Epithelial cell of esophagus (primary cell): ENCODE data around the gene USP13.

Experiments
- DNase-seq: peaks from one replicate; pipeline ENCODE4 v3.0.0; 2010; ENCODE audit warnings: low read depth
- H3K4me3 ChIP-seq: 2 replicates; pipeline ENCODE4 v1.5.1; 2011; ENCODE audit warnings: mild to moderate bottlenecking, low read length, control low read depth
- TF ChIP-seq, protein P1 (sequence below): IDR thresholded peaks from 2 replicates; pipeline ENCODE4 v1.5.1; 2011; ENCODE audit warnings: low read depth, mild to moderate bottlenecking, low read length, control low read depth, inconsistent platforms; ENCODE audit not compliant: insufficient read depth; ENCODE audit errors: missing control alignments

USP13 gene, protein sequence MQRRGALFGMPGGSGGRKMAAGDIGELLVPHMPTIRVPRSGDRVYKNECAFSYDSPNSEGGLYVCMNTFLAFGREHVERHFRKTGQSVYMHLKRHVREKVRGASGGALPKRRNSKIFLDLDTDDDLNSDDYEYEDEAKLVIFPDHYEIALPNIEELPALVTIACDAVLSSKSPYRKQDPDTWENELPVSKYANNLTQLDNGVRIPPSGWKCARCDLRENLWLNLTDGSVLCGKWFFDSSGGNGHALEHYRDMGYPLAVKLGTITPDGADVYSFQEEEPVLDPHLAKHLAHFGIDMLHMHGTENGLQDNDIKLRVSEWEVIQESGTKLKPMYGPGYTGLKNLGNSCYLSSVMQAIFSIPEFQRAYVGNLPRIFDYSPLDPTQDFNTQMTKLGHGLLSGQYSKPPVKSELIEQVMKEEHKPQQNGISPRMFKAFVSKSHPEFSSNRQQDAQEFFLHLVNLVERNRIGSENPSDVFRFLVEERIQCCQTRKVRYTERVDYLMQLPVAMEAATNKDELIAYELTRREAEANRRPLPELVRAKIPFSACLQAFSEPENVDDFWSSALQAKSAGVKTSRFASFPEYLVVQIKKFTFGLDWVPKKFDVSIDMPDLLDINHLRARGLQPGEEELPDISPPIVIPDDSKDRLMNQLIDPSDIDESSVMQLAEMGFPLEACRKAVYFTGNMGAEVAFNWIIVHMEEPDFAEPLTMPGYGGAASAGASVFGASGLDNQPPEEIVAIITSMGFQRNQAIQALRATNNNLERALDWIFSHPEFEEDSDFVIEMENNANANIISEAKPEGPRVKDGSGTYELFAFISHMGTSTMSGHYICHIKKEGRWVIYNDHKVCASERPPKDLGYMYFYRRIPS

DNA sequence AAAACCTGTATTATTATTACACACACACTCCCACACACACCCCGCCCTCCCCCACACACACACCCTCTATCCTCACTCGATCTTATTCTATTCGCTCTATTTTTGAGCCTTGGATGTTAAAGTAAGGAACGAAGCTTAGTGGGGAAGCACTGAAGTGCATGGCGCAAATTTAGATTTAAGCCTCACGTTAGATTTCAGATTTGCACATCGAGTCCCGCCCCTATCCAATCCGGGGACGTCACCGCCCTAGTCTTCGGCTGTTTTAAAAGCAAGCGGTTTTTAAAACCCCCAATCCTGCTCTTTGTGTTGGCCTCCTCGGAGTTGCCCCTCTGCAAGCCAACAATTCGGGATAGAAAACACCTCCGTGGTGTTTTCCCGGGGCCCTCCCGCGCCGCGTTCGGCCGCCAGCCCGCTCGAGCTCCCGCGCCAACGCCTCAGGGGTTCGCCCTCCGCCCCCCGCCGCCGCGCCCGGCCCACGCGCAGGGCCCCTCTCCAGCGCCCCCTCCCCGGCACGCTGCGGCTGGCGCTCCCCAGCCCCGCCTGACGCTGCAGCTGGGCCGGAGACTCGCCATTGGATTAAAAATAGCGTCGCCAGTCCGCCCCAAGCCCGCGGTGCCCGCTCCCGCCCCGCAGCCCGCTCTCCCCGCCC is at the start of gene USP13:
Gene USP13 (plus strand): TSS at position 594 of the 649 bp plus-strand sequence. CDS start 186 bp downstream, outside the sequence.
- TF ChIP-seq, protein P1, sequence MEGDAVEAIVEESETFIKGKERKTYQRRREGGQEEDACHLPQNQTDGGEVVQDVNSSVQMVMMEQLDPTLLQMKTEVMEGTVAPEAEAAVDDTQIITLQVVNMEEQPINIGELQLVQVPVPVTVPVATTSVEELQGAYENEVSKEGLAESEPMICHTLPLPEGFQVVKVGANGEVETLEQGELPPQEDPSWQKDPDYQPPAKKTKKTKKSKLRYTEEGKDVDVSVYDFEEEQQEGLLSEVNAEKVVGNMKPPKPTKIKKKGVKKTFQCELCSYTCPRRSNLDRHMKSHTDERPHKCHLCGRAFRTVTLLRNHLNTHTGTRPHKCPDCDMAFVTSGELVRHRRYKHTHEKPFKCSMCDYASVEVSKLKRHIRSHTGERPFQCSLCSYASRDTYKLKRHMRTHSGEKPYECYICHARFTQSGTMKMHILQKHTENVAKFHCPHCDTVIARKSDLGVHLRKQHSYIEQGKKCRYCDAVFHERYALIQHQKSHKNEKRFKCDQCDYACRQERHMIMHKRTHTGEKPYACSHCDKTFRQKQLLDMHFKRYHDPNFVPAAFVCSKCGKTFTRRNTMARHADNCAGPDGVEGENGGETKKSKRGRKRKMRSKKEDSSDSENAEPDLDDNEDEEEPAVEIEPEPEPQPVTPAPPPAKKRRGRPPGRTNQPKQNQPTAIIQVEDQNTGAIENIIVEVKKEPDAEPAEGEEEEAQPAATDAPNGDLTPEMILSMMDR = no peak
- peak within 1 kb of the TSS; percentile 74 for H3K4me3 ChIP-seq
- DNase-seq = peak; percentile 55

DNA sequence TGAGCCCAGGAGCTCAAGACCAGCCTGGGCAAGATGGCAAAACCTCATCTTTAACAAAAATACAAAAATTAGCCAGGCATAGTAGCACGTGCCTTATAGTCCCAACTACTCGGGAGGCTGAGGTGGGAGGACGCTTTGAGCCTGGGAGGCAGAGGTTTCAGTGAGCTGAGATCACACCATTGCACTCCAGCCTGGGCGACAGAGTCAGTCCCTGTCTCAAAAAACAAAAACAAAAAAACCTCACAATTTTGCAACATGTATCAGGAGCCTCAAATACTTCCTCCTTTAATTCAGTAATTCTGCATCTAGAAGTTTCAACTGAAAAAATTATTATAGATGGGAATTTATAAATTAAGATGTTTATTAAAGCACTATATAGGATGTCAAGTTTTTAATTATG is 49.5 kb upstream of the USP13 start:
- TF ChIP-seq, protein P1 = no peak
- peak overlapping the region; percentile 99 for H3K4me3 ChIP-seq
- no peak for DNase-seq

DNA sequence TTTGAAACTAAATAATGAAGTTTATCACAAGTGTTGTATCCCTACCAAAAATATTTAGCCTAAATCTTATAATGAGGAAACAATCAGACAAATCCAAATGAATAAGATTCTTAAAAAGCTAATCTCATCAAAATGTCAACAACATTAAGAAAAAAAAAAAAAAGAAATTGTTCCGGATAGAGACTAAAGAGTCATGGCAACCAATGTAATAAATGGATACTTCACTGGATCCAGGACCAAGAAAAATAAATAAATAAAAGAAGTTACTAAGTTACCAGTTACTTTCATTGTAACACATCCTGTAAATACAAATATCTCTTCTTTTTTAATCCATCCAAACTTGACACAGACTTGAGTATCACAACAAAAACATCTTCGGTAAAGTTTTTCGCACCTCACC is 49.0 kb upstream of the USP13 start:
- TF ChIP-seq, protein P1 = no peak
- DNase-seq = no peak
- peak overlapping the region; percentile 99 for H3K4me3 ChIP-seq

DNA sequence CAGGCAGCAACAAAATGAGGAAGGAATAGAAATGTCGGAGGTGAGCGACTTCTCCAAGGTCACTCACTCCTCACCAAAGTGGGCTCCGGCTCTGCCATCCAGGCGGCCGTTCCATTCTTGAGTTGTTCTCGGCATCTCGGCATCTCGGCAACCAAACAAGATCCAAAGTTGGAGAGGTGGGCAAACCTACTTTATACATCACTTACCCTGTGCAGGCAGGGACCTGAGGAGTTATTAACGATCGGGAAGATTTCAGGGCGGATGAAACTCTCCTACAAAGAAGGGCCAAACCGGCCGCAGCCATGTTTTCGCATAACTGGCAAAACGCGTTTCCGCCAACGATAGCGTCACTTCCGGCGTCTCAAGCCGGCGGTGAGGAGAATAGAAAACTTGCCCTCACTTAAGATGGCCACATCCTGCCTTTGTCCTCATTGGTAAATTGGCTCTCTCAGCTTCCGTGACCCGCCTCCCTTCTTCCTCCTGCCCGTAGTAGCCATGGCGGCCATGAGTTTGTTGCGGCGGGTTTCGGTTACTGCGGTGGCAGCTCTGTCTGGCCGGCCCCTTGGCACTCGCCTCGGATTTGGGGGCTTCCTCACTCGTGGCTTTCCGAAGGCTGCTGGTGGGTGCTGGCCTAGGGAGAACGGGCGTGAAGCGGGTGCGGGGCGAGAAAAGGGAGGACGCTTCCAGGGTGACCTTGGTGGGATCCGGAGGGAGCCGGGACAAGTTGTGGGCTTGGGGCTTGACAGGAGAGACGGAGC is 48.3 kb upstream of the USP13 start, which contains the start of the genes MRPL47 and NDUFB5:
Gene MRPL47 (minus strand): TSS at position 318 of the 758 bp plus-strand sequence. CDS start 14 bp downstream, at position 304.
Gene NDUFB5 (plus strand): TSS at position 474 of the 758 bp plus-strand sequence. CDS start 22 bp downstream, at position 496.
- H3K4me3 ChIP-seq = peak within 1 kb of the TSS; percentile 99
- TF ChIP-seq, protein P1 = no peak
- peak; percentile 98 for DNase-seq

DNA sequence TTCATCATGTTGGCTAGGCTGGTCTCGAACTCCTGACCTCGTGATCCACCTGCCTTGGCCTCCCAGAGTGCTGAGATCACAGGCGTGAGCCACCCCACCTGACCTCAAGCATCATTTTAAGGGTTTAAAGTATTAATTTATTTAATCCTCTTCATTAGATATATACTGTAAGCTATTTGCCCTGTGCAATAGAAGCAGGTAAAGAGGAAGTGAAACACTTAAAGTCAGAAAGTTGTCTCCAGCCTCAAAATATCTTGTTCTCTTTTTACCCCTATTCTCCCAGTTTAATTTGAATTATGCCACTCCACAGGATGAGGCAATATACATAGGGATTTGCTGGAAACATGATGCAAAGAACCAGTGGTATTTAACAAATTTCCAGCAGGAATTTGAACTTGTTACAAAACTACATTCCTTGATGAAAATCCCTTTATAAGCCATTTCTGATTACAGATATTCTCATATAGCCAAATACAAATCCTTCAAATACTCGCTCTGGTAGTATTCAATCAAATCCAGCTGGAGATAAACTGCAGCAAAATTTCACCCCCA is 46.2 kb upstream of the USP13 start:
- H3K4me3 ChIP-seq = no peak overlapping the region
- TF ChIP-seq, protein P1 = no peak
- no peak for DNase-seq
